ENCODE data around the gene AGAP1. TPM values are rescaled to one million over a fixed set of nuclear protein-coding genes. Genes with fewer than 3 reads are reported as not detected.

The AGAP1 gene
- total RNA-seq, 1 donor from 2014 or later: 47.2 TPM

- Mint-ChIP-seq H3K27me3 (no peaks in the 10 kb centered on the region), H3K27ac (no peak overlapping the region), H3K4me1 (ENCODE audit: low read depth) (no peaks in the 10 kb centered on the region), H3K9me3 (ENCODE audit: low read depth) (no peaks in the 10 kb centered on the region), H3K36me3 (ENCODE audit: insufficient read depth) (peaks cover 3% of the 10 kb centered on the region), H3K4me3 (ENCODE audit: low read depth) (no peak overlapping the region)
- no peak for TF ChIP-seq CTCF (IDR thresholded peaks at IDR 0.05; ENCODE audit: unreplicated experiment)
- no peak for DNase-seq (ENCODE audit: low spot score, unreplicated experiment)
Measured at GRCh38 chr2:235954281-235954680, 460.4 kb downstream of the AGAP1 start.

- H3K9me3 Mint-ChIP-seq (ENCODE audit: low read depth): no peaks in the 10 kb centered on the region
- no peaks in the 10 kb centered on the region for H3K4me1 Mint-ChIP-seq (ENCODE audit: low read depth)
- no peak overlapping the region for H3K27ac Mint-ChIP-seq
- no peak overlapping the region for H3K4me3 Mint-ChIP-seq (ENCODE audit: low read depth)
- peaks cover 3% of the 10 kb centered on the region for H3K36me3 Mint-ChIP-seq (ENCODE audit: insufficient read depth)
- DNase-seq (ENCODE audit: low spot score, unreplicated experiment): no peak
- H3K27me3 Mint-ChIP-seq: no peaks in the 10 kb centered on the region
- no peak for TF ChIP-seq CTCF (IDR thresholded peaks at IDR 0.05; ENCODE audit: unreplicated experiment)
Measured at GRCh38 chr2:235954888-235955480, 461.1 kb downstream of the AGAP1 start.

GRCh38 chr2:235955664-235956063, 461.8 kb downstream of the AGAP1 start:
- TF ChIP-seq CTCF (IDR thresholded peaks at IDR 0.05; ENCODE audit: unreplicated experiment): no peak
- Mint-ChIP-seq H3K36me3 (ENCODE audit: insufficient read depth) (peaks cover 3% of the 10 kb centered on the region), H3K4me1 (ENCODE audit: low read depth) (no peaks in the 10 kb centered on the region), H3K9me3 (ENCODE audit: low read depth) (no peaks in the 10 kb centered on the region), H3K27ac (no peak overlapping the region), H3K4me3 (ENCODE audit: low read depth) (no peak overlapping the region), H3K27me3 (no peaks in the 10 kb centered on the region)
- no peak for DNase-seq (ENCODE audit: low spot score, unreplicated experiment)

GRCh38 chr2:235956281-235956970, 462.6 kb downstream of the AGAP1 start:
- H3K27ac Mint-ChIP-seq: no peak overlapping the region
- no peak for DNase-seq (ENCODE audit: low spot score, unreplicated experiment)
- no peak for TF ChIP-seq CTCF (IDR thresholded peaks at IDR 0.05; ENCODE audit: unreplicated experiment)
- no peak overlapping the region for H3K4me3 Mint-ChIP-seq (ENCODE audit: low read depth)
- no peaks in the 10 kb centered on the region for H3K9me3 Mint-ChIP-seq (ENCODE audit: low read depth)
- H3K4me1 Mint-ChIP-seq (ENCODE audit: low read depth): no peaks in the 10 kb centered on the region
- H3K27me3 Mint-ChIP-seq: no peaks in the 10 kb centered on the region
- H3K36me3 Mint-ChIP-seq (ENCODE audit: insufficient read depth): peaks cover 3% of the 10 kb centered on the region

- TF ChIP-seq CTCF (IDR thresholded peaks at IDR 0.05; ENCODE audit: unreplicated experiment): no peak
- Mint-ChIP-seq H3K36me3 (ENCODE audit: insufficient read depth) (peaks cover 3% of the 10 kb centered on the region), H3K27ac (no peak overlapping the region), H3K4me3 (ENCODE audit: low read depth) (no peak overlapping the region), H3K27me3 (no peaks in the 10 kb centered on the region), H3K4me1 (ENCODE audit: low read depth) (no peaks in the 10 kb centered on the region), H3K9me3 (ENCODE audit: low read depth) (no peaks in the 10 kb centered on the region)
- DNase-seq (ENCODE audit: low spot score, unreplicated experiment): no peak
Measured at GRCh38 chr2:235957251-235957650, 463.4 kb downstream of the AGAP1 start.

Data from progenitor cell of endocrine pancreas (in vitro differentiated cells).